Dendritic cell treated with granulocyte-macrophage colony-stimulating factor and Interleukin-4, amounts not matched to agents 40 ng/mL and 50 ng/mL, for 4 days (primary cell): ENCODE results near the gene EHMT2.
"Not testable (repeated sequence)": the region's sequence is repeated elsewhere in the genome, so short reads cannot be mapped to it uniquely, and the experiment has no call there.

Experiments used
- H3K27ac Mint-ChIP-seq: one replicate; pipeline ENCODE4 v1.8.0; 2022; ENCODE audit warnings: mild to moderate bottlenecking, mixed read lengths
- H3K27me3 Mint-ChIP-seq: one replicate; pipeline ENCODE4 v1.8.0; 2022; ENCODE audit warnings: mild to moderate bottlenecking, mixed read lengths
- H3K36me3 Mint-ChIP-seq: one replicate; pipeline ENCODE4 v1.8.0; 2022; ENCODE audit warnings: low read depth, mixed read lengths
- H3K4me1 Mint-ChIP-seq: one replicate; pipeline ENCODE4 v1.8.0; 2022; ENCODE audit warnings: low read depth, mixed read lengths
- H3K4me3 Mint-ChIP-seq: one replicate; pipeline ENCODE4 v1.8.0; 2022; ENCODE audit warnings: mild to moderate bottlenecking, moderate library complexity, mixed read lengths
- H3K9me3 Mint-ChIP-seq: one replicate; pipeline ENCODE4 v1.8.0; 2022; ENCODE audit warnings: mixed read lengths
- intact Hi-C: fragments of 100-400 bp; cut with micrococcal nuclease; formaldehyde crosslinking; loops from one replicate; pipeline ENCODE4 v1.15.0; 2022

EHMT2 gene

GRCh38 chr6:31862344-31863235 is 34.9 kb downstream of the EHMT2 start, which contains the start of gene NEU1:
TSS of gene NEU1 (minus strand) at chr6:31862821. CDS start at chr6:31862776, 45 bp downstream.
- Mint-ChIP-seq H3K4me3 (peak within 1 kb of the TSS; percentile 96), H3K9me3 (no peaks in the 10 kb centered on the region), H3K36me3 (peaks cover 59% of the 10 kb centered on the region), H3K27ac (peak within 1 kb of the TSS; percentile 87), H3K27me3 (no peaks in the 10 kb centered on the region), H3K4me1 (peaks cover 39% of the 10 kb centered on the region)
- intact Hi-C loops = loop anchor here (1.0 kb wide), 1 partner anchor 28 kb away; no protein-coding TSS in a partner anchor

GRCh38 chr6:31861919-31862343 is 35.6 kb downstream of the EHMT2 start:
- peaks cover 39% of the 10 kb centered on the region for H3K4me1 Mint-ChIP-seq
- peaks cover 66% of the 10 kb centered on the region for H3K36me3 Mint-ChIP-seq
- intact Hi-C loops = loop anchor here (1.0 kb wide), 1 partner anchor 28 kb away; no protein-coding TSS in a partner anchor

GRCh38 chr6:31861150-31861549 is 36.3 kb downstream of the EHMT2 start:
- intact Hi-C loops = no loop called here
- Mint-ChIP-seq H3K4me1 (peaks cover 39% of the 10 kb centered on the region), H3K4me3 (no peak overlapping the region), H3K9me3 (no peaks in the 10 kb centered on the region), H3K27ac (no peak overlapping the region), H3K36me3 (peaks cover 74% of the 10 kb centered on the region), H3K27me3 (no peaks in the 10 kb centered on the region)

More at GRCh38 chr6:31861919-31862343, 35.6 kb downstream of the EHMT2 start:
- peak overlapping the region; percentile 87 for H3K27ac Mint-ChIP-seq
- H3K4me3 Mint-ChIP-seq = peak overlapping the region; percentile 96
- no peaks in the 10 kb centered on the region for H3K27me3 Mint-ChIP-seq
- H3K9me3 Mint-ChIP-seq = no peaks in the 10 kb centered on the region

GRCh38 chr6:31860349-31860748 is 37.1 kb downstream of the EHMT2 start:
- H3K27me3 Mint-ChIP-seq = no peaks in the 10 kb centered on the region
- H3K4me3 Mint-ChIP-seq = no peak overlapping the region
- intact Hi-C loops = no loop called here
- peaks cover 82% of the 10 kb centered on the region for H3K36me3 Mint-ChIP-seq
- peaks cover 39% of the 10 kb centered on the region for H3K4me1 Mint-ChIP-seq
- peak overlapping the region; percentile 23 for H3K27ac Mint-ChIP-seq
- H3K9me3 Mint-ChIP-seq = no peaks in the 10 kb centered on the region

GRCh38 chr6:31859923-31860322 is 37.6 kb downstream of the EHMT2 start:
- no peaks in the 10 kb centered on the region for H3K27me3 Mint-ChIP-seq
- H3K9me3 Mint-ChIP-seq = no peaks in the 10 kb centered on the region
- intact Hi-C loops = no loop called here
- H3K4me1 Mint-ChIP-seq = peaks cover 36% of the 10 kb centered on the region
- no peak overlapping the region for H3K4me3 Mint-ChIP-seq
- H3K36me3 Mint-ChIP-seq = peaks cover 85% of the 10 kb centered on the region
- peak overlapping the region; percentile 23 for H3K27ac Mint-ChIP-seq

GRCh38 chr6:31858707-31859106 is 38.8 kb downstream of the EHMT2 start:
- H3K27ac Mint-ChIP-seq = no peak overlapping the region
- peaks cover 82% of the 10 kb centered on the region for H3K36me3 Mint-ChIP-seq
- no peak overlapping the region for H3K4me3 Mint-ChIP-seq
- H3K9me3 Mint-ChIP-seq = no peaks in the 10 kb centered on the region
- peaks cover 28% of the 10 kb centered on the region for H3K4me1 Mint-ChIP-seq
- H3K27me3 Mint-ChIP-seq = no peaks in the 10 kb centered on the region
- intact Hi-C loops = no loop called here

- Mint-ChIP-seq H3K4me1 (peaks cover 28% of the 10 kb centered on the region), H3K36me3 (peaks cover 80% of the 10 kb centered on the region)
- H3K27me3 Mint-ChIP-seq, H3K9me3 Mint-ChIP-seq, intact Hi-C loops, H3K4me3 Mint-ChIP-seq, H3K27ac Mint-ChIP-seq: not testable (repeated sequence)
Observed at GRCh38 chr6:31857774-31858173, 39.7 kb downstream of the EHMT2 start.

GRCh38 chr6:31851980-31852718 is 45.3 kb downstream of the EHMT2 start:
- H3K27ac Mint-ChIP-seq, H3K9me3 Mint-ChIP-seq: not testable (repeated sequence)

GRCh38 chr6:31851485-31851832 is 46.0 kb downstream of the EHMT2 start:
- no peak overlapping the region for H3K27ac Mint-ChIP-seq
- H3K4me1 Mint-ChIP-seq = peaks cover 6% of the 10 kb centered on the region
- H3K9me3 Mint-ChIP-seq = peaks cover 6% of the 10 kb centered on the region
- H3K36me3 Mint-ChIP-seq = peaks cover 22% of the 10 kb centered on the region
- H3K27me3 Mint-ChIP-seq = no peaks in the 10 kb centered on the region
- intact Hi-C loops = no loop called here
- no peak overlapping the region for H3K4me3 Mint-ChIP-seq

More at GRCh38 chr6:31851980-31852718, 45.3 kb downstream of the EHMT2 start:
- intact Hi-C loops, H3K4me3 Mint-ChIP-seq, H3K27me3 Mint-ChIP-seq, H3K4me1 Mint-ChIP-seq: not testable (repeated sequence)
- peaks cover 29% of the 10 kb centered on the region for H3K36me3 Mint-ChIP-seq

GRCh38 chr6:31850765-31851484 is 46.6 kb downstream of the EHMT2 start:
- H3K4me3 Mint-ChIP-seq = no peak overlapping the region
- peaks cover 19% of the 10 kb centered on the region for H3K36me3 Mint-ChIP-seq
- peaks cover 6% of the 10 kb centered on the region for H3K9me3 Mint-ChIP-seq
- intact Hi-C loops = no loop called here
- peaks cover 6% of the 10 kb centered on the region for H3K4me1 Mint-ChIP-seq
- no peak overlapping the region for H3K27ac Mint-ChIP-seq
- no peaks in the 10 kb centered on the region for H3K27me3 Mint-ChIP-seq

GRCh38 chr6:31847276-31847978 is 50.1 kb downstream of the EHMT2 start:
- Mint-ChIP-seq H3K4me3 (no peak overlapping the region), H3K36me3 (peaks cover 39% of the 10 kb centered on the region), H3K27me3 (no peaks in the 10 kb centered on the region), H3K9me3 (peaks cover 1% of the 10 kb centered on the region), H3K27ac (no peak overlapping the region), H3K4me1 (peaks cover 6% of the 10 kb centered on the region)
- intact Hi-C loops = no loop called here

GRCh38 chr6:31844507-31844906 is 53.0 kb downstream of the EHMT2 start:
- Mint-ChIP-seq H3K27ac (no peak overlapping the region), H3K9me3 (no peaks in the 10 kb centered on the region), H3K27me3 (no peaks in the 10 kb centered on the region), H3K36me3 (peaks cover 66% of the 10 kb centered on the region), H3K4me3 (no peak overlapping the region), H3K4me1 (no peaks in the 10 kb centered on the region)
- intact Hi-C loops = no loop called here

- Mint-ChIP-seq H3K27me3 (no peaks in the 10 kb centered on the region), H3K4me3 (no peak overlapping the region), H3K4me1 (peaks cover 20% of the 10 kb centered on the region), H3K36me3 (peaks cover 90% of the 10 kb centered on the region), H3K27ac (no peak overlapping the region), H3K9me3 (no peaks in the 10 kb centered on the region)
- intact Hi-C loops = no loop called here
Observed at GRCh38 chr6:31842053-31842452, 55.4 kb downstream of the EHMT2 start.
